HG03460 (cell line): ENCODE results near the gene EFCAB6.

Experiments used
- ATAC-seq: cut with Tn5 transposase; IDR thresholded peaks from one replicate; pipeline ENCODE4 v1.9.1; 2021; ENCODE audit not compliant: unreplicated experiment

EFCAB6 gene

DNA sequence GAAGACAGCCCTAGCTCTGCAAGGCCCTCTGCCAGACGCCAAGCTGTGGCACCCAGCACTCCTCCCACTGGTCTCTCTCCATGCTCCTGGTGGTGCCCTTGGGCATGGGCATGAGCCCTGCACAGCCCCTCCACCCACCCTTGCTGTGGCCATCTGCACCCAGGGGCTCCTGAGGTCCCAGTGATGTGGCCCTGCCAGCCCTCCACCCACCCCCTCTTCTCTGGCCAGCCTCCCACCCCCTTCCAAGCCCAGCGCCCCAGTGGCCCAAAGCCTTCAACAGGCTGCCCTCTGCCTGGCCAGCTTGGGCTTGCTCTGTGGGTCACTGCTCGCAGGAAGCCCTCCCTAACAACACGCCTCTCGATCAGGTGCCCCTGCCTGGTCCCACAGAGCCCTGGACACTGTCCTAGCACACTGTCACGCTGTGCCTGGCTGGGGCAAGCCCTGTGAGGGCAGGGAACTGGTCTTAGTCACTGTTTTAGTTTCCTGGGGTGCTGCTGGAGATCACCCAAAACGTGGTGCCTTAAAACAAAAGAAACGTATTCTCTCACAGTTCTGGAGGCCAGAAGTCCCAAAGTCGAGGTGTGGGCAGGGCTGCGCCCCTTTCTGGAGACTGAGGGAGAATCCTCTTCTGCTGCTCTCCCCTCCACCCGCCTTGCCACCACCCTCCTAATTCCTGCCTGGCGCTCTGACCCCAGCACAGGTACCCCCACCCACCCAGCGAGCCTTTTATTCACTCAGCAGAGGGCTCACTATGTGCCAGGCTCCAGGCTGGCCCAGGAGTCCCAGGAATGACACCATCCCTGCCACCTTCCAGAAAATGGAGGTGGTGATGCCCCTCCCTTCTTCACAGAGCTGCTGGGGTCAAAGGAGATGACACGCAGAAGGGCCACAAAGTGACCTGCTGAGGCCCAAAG lies 35.5 kb upstream of the EFCAB6 start:
- ATAC-seq: no peak

GRCh38 chr22:43846966-43847365 lies 34.9 kb upstream of the EFCAB6 start:
- ATAC-seq: no peak

DNA sequence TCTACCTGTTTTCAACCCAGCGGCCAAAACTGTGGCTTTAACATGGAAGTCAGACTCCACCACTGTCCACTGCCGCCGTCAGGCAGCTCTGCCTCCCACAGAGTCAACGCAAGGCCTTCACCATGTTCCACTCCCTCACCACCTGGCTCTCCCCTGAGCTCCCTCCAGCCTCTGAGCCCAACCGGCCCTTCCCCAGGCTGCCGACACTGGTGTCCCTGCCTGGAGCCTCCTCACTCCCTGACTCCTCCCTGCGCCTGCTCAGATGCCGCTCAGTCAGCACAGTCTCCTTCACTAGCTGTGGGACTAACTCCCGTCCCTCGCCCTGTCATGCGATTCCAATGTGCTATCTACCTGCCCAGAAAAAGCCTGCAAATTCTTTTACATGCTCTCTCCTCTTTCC lies 33.9 kb upstream of the EFCAB6 start:
- no peak for ATAC-seq

- ATAC-seq: no peak
Observed at GRCh38 chr22:43844560-43845545, 32.7 kb upstream of the EFCAB6 start.

DNA sequence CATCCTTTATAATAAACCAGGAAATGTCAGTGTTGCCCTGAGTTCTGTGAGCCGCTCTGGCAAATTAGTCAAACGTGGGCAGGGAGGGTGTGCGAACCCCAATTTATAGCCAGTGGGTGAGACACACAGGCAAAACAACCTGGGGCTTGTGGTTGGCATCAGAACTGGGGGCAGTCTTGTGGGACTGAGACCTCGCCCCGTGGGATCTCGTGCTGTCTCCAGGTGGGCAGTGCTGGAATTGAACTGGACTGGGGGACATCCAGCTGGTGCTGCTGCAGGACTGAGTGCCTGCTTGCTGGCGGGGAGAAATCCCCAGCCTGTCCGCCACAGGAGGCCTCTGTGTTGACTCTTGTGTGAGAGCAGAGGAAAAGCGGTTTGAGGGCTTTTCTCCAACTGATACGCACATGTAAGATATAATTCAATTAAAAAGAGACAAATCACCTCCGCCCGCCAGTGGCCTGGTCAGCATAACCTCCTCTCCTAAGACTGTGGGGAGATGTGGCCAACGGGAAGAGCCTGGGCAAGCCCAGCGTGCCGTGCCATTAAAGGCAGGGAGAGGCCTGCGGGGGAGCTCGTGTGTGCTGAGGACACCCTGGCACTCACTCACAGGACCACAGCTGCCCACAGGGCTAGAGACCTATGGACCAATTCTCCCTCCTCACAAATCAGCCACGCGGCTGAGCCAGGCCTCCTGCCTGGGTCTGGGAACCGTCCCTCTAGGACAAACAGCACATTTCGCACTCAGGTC lies 31.9 kb upstream of the EFCAB6 start:
- ATAC-seq: no peak

DNA sequence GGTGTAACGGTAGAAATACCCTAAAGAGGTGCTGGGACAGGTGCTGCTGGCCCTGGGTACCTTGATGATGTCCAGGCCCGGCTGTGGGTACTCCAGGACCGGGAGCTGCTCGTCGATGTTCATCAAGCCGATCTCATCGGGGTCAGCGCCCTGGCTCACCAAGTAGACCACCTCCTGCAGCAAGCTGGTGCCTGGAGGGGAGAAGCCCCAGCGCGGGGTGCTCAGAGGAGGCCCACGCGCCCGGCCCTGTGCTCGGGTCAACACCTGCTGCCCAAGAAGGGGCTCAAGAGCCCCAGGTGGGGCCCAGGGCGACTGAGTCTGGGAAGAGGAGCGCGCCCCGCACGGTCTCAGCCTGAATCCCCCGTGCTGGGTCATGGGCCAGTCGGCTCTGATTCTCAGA lies 29.6 kb upstream of the EFCAB6 start:
- no peak for ATAC-seq

- no peak for ATAC-seq
Observed at GRCh38 chr22:43840851-43841250, 28.7 kb upstream of the EFCAB6 start.

DNA sequence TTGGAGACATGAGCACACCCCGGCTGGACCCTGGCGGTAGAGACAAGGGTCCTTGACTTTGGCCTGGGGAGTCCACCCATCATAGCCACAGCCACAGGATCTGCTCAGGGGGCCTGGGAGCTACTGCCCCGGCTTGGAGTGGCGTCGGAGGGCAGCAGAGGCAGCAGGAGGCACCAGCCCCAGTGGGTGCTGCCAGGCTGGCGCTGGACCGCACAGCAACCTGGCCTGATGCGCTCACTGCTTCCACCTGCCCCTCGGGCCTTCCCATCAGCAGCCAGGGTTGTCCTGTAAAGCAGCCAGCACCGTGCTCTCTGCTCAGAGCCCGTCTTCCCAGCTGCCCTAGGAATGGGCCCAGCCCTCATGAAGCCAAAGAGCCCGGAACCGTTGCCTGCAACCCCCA lies 28.3 kb upstream of the EFCAB6 start:
- no peak for ATAC-seq

GRCh38 chr22:43839781-43840180 lies 27.7 kb upstream of the EFCAB6 start:
- ATAC-seq: no peak

- no peak for ATAC-seq
Observed at GRCh38 chr22:43838571-43839307, 26.6 kb upstream of the EFCAB6 start.

- ATAC-seq: no peak
Observed at GRCh38 chr22:43838161-43838560, 26.1 kb upstream of the EFCAB6 start.

DNA sequence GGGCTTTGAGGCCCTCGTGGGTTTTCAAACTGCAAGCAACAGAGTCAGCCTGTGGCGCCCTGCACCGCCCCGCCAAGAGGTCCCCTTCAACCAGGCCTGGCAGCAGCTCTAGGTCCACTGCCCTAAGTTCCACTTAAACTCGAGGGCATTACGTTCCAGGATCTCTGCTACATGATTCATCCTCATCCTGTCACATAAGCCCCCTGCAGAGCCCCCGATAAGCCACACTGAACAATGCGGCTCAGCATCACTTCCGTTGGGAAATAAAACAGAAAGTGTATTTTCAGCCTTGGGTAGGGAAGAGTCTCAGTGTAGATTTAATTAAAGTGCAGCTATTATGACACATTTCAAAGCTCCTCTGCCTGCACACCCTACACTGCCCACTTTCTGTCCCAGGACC lies 25.6 kb upstream of the EFCAB6 start:
- ATAC-seq: no peak

GRCh38 chr22:43835736-43836135 lies 23.6 kb upstream of the EFCAB6 start:
- no peak for ATAC-seq

- ATAC-seq: no peak
Observed at GRCh38 chr22:43835166-43835565, 23.1 kb upstream of the EFCAB6 start.

GRCh38 chr22:43833286-43834240 lies 21.5 kb upstream of the EFCAB6 start:
- ATAC-seq: no peak

DNA sequence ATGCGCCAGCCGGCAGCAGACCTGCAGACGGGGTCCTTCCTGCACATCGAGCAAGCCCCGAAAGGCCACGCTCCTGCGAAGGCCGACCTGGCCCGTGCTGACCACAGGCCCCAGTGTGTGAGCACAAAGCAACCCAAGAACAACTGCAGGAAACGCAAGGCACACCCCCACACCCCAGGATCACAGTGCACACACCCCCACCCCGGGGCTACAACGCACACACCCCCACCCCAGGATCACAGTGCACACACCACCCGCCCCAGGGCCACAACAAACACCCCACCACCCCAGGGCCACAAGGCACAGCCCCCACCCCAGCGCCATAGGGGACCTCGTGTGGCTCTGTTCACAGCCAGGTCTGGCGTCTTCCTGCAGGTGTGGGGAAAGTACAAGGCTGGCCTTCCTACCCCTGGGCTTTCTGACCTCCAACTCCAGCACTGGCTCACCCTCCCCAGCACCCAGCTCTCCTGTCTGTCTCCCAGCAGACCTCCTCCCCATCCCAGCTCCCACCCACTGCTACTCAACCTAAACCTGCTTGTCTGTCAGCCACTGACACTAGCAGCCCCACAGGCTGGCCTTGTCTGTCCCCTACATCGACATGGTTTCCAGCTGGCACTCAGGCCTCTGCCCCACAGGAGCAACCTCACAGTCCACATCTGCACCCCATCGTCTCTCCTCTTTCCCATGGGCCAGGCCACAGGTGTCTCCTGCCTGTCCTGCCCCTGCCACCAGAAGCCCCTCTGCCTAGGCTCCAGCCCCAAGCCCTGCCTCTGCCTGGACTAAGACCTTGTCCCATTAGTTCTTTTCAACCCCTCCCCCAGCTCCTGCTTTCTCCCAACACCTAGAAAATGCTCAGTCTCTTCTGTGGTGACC lies 20.5 kb upstream of the EFCAB6 start:
- no peak for ATAC-seq

- ATAC-seq: no peak
Observed at GRCh38 chr22:43831561-43832392, 19.7 kb upstream of the EFCAB6 start.
